BE2C (cell line): ENCODE results near the gene ELAVL1.

ENCODE experiments used
- DNase-seq: peaks from one replicate; pipeline ENCODE4 v3.0.0-alpha.2; 2020
- H3K27me3 ChIP-seq: fragments of 250-450 bp; sonication (Bioruptor Pico); 2 replicates; pipeline ENCODE4 v1.5.1; 2020; ENCODE audit warnings: mild to moderate bottlenecking
- H3K36me3 ChIP-seq: fragments of 250-450 bp; sonication (Bioruptor Pico); 2 replicates; pipeline ENCODE4 v1.5.1; 2020; ENCODE audit warnings: mild to moderate bottlenecking
- H3K4me1 ChIP-seq: fragments of 250-450 bp; sonication (Bioruptor Pico); 2 replicates; pipeline ENCODE4 v1.5.1; 2020
- H3K4me3 ChIP-seq: 2 replicates; pipeline ENCODE4 v1.5.1; 2011; ENCODE audit warnings: low read depth, low read length
- H3K9me3 ChIP-seq: fragments of 250-450 bp; sonication (Bioruptor Pico); 2 replicates; pipeline ENCODE4 v1.5.1; 2020
- CTCF ChIP-seq: IDR thresholded peaks from 2 replicates; pipeline ENCODE4 v1.5.1; 2012; ENCODE audit warnings: mild to moderate bottlenecking, low read depth, low read length

The ELAVL1 gene

GRCh38 chr19:8045872-8046568, 40.6 kb upstream of the ELAVL1 start:
- DNase-seq, result no peak
- Histone ChIP-seq H3K27me3 (no peaks in the 10 kb centered on the region), H3K4me1 (no peaks in the 10 kb centered on the region), H3K9me3 (no peaks in the 10 kb centered on the region), H3K36me3 (no peaks in the 10 kb centered on the region), H3K4me3 (no peak overlapping the region)
- TF ChIP-seq CTCF, result no peak

- Histone ChIP-seq H3K4me1 (no peaks in the 10 kb centered on the region), H3K36me3 (no peaks in the 10 kb centered on the region), H3K4me3 (no peak overlapping the region), H3K27me3 (no peaks in the 10 kb centered on the region), H3K9me3 (no peaks in the 10 kb centered on the region)
- no peak for TF ChIP-seq CTCF
- DNase-seq, result no peak
Measured at GRCh38 chr19:8044018-8044417, 38.6 kb upstream of the ELAVL1 start.

- TF ChIP-seq CTCF, result no peak
- no peak for DNase-seq
Measured at GRCh38 chr19:8042900-8043299, 37.5 kb upstream of the ELAVL1 start.

GRCh38 chr19:8041531-8041931, 36.1 kb upstream of the ELAVL1 start:
- H3K9me3 ChIP-seq, result no peaks in the 10 kb centered on the region; the same call in 1 of the 2 replicates
- TF ChIP-seq CTCF, result no peak
- no peak overlapping the region for H3K4me3 ChIP-seq
- no peaks in the 10 kb centered on the region for H3K27me3 ChIP-seq
- H3K4me1 ChIP-seq, result no peaks in the 10 kb centered on the region
- no peaks in the 10 kb centered on the region for H3K36me3 ChIP-seq
- no peak for DNase-seq

More at GRCh38 chr19:8042900-8043299, 37.5 kb upstream of the ELAVL1 start:
- H3K4me3 ChIP-seq, result no peak overlapping the region
- no peaks in the 10 kb centered on the region for H3K27me3 ChIP-seq
- H3K36me3 ChIP-seq, result no peaks in the 10 kb centered on the region
- no peaks in the 10 kb centered on the region for H3K4me1 ChIP-seq
- no peaks in the 10 kb centered on the region; the same call in 1 of the 2 replicates for H3K9me3 ChIP-seq

GRCh38 chr19:8039231-8039630, 33.8 kb upstream of the ELAVL1 start:
- no peaks in the 10 kb centered on the region for H3K36me3 ChIP-seq
- no peaks in the 10 kb centered on the region for H3K4me1 ChIP-seq
- TF ChIP-seq CTCF, result no peak
- peaks cover 2% of the 10 kb centered on the region; the same call in 1 of the 2 replicates for H3K27me3 ChIP-seq
- DNase-seq, result no peak
- no peaks in the 10 kb centered on the region; the same call in 1 of the 2 replicates for H3K9me3 ChIP-seq
- no peak overlapping the region for H3K4me3 ChIP-seq

- no peaks in the 10 kb centered on the region; the same call in 1 of the 2 replicates for H3K9me3 ChIP-seq
- H3K4me1 ChIP-seq, result no peaks in the 10 kb centered on the region
- peaks cover 2% of the 10 kb centered on the region; the same call in 1 of the 2 replicates for H3K27me3 ChIP-seq
- no peak for TF ChIP-seq CTCF
- DNase-seq, result no peak
- H3K4me3 ChIP-seq, result no peak overlapping the region
- H3K36me3 ChIP-seq, result no peaks in the 10 kb centered on the region
Measured at GRCh38 chr19:8038815-8039214, 33.4 kb upstream of the ELAVL1 start.
